ENCODE measurements around the gene LDLRAD4. TPM values are rescaled to one million over a fixed set of nuclear protein-coding genes. Genes with fewer than 3 reads are reported as not detected.

Gene LDLRAD4
- polyA plus RNA-seq, 1 of the 3 experiments (the other 2 are of a cell fraction) = 0.16 TPM

- no peak overlapping the region for H3K9ac ChIP-seq
- H4K20me1 ChIP-seq (ENCODE audit: insufficient read depth) = no peaks in the 10 kb centered on the region
- H3K4me2 ChIP-seq = no peak overlapping the region
- no peak overlapping the region for H2AFZ ChIP-seq (ENCODE audit: low read depth)
- no peaks in the 10 kb centered on the region for H3K27me3 ChIP-seq (ENCODE audit: insufficient read depth)
- TF ChIP-seq GATA2 (CRISPR knock-in tag; IDR thresholded peaks at IDR 0.05) (peak; percentile 46; the same call in 1 of the 2 replicates), GABPA (IDR thresholded peaks at IDR 0.05; ENCODE audit: low read depth) (no peak), RCOR1 (IDR thresholded peaks at IDR 0.05; ENCODE audit: low read length) (no peak), POLR2AphosphoS5 (IDR thresholded peaks at IDR 0.05; ENCODE audit: low read depth, low read length) (no peak), JUND (IDR thresholded peaks at IDR 0.05) (no peak), FOSL2 (IDR thresholded peaks at IDR 0.05; ENCODE audit: borderline replicate concordance, low read depth) (no peak), MXI1 (IDR thresholded peaks at IDR 0.05; ENCODE audit: low read depth, low read length) (no peak), FOXM1 (IDR thresholded peaks at IDR 0.05; ENCODE audit: low read depth) (no peak)
- no peaks in the 10 kb centered on the region for H3K79me2 ChIP-seq (ENCODE audit: insufficient read depth)
- no peaks in the 10 kb centered on the region for H3K9me2 ChIP-seq
- ChIA-PET CTCF (interaction anchor here (1.0 kb wide), 1 partner anchor 21 kb away, joined by 4 read pairs; no protein-coding TSS in a partner anchor), POLR2A (no interaction called here)
- no peak overlapping the region for H3K27ac ChIP-seq (ENCODE audit: low read depth in 2 of 2, low read length in 1 of 2)
- H3K9me3 ChIP-seq = no peaks in the 10 kb centered on the region
- H3F3A ChIP-seq (replicated peaks; ENCODE audit: insufficient read depth) = no peaks in the 10 kb centered on the region
- H3K4me1 ChIP-seq (ENCODE audit: control insufficient read depth in 1 of 2, insufficient read depth in 2 of 2, low read depth in 1 of 2, low read length in 1 of 2) = peaks cover 0 to 16% of the 10 kb centered on the region in 2 experiments; a peak in 1 of 4 replicates
- DNase-seq = peak; percentile 57
- H3K36me3 ChIP-seq (replicated peaks in 1 of 2; ENCODE audit: control insufficient read depth in 1 of 2, insufficient read depth in 2 of 2, low read length in 1 of 2) = no peaks in the 10 kb centered on the region
- no peak overlapping the region for H3K4me3 ChIP-seq (ENCODE audit: low read depth in 2 of 2, low read length in 1 of 2)
- WGBS (ENCODE audit: low lambda C conversion rate) = 25% methylated on average over 6 of the region's 6 CpGs
Measured at GRCh38 chr18:13180614-13181375, 37.8 kb upstream of the LDLRAD4 start.

- Histone ChIP-seq H3K79me2 (ENCODE audit: insufficient read depth) (no peaks in the 10 kb centered on the region), H3K9me3 (no peaks in the 10 kb centered on the region), H3K27ac (ENCODE audit: low read depth in 2 of 2, low read length in 1 of 2) (no peak overlapping the region), H3K4me1 (ENCODE audit: control insufficient read depth in 1 of 2, insufficient read depth in 2 of 2, low read depth in 1 of 2, low read length in 1 of 2) (peaks cover 0 to 21% of the 10 kb centered on the region in 2 experiments; a peak in 1 of 4 replicates), H3K9ac (no peak overlapping the region), H4K20me1 (ENCODE audit: insufficient read depth) (no peaks in the 10 kb centered on the region), H2AFZ (ENCODE audit: low read depth) (no peak overlapping the region), H3K4me3 (ENCODE audit: low read depth in 2 of 2, low read length in 1 of 2) (no peak overlapping the region), H3F3A (replicated peaks; ENCODE audit: insufficient read depth) (no peaks in the 10 kb centered on the region), H3K9me2 (no peaks in the 10 kb centered on the region), H3K27me3 (ENCODE audit: insufficient read depth) (no peaks in the 10 kb centered on the region), H3K4me2 (no peak overlapping the region), H3K36me3 (replicated peaks in 1 of 2; ENCODE audit: control insufficient read depth in 1 of 2, insufficient read depth in 2 of 2, low read length in 1 of 2) (no peaks in the 10 kb centered on the region)
- 77% methylated on average over 14 of the region's 14 CpGs for WGBS (ENCODE audit: low lambda C conversion rate)
- TF ChIP-seq FOXM1 (IDR thresholded peaks at IDR 0.05; ENCODE audit: low read depth) = no peak
- no peak for TF ChIP-seq GABPA (IDR thresholded peaks at IDR 0.05; ENCODE audit: low read depth)
- no peak for TF ChIP-seq TCF12 (IDR thresholded peaks at IDR 0.05)
- TF ChIP-seq TEAD4 (IDR thresholded peaks at IDR 0.05; ENCODE audit: borderline replicate concordance, insufficient read depth) = no peak
- no peak for TF ChIP-seq USF1 (IDR thresholded peaks at IDR 0.05; ENCODE audit: borderline replicate concordance, low read depth)
- TF ChIP-seq MXI1 (IDR thresholded peaks at IDR 0.05; ENCODE audit: low read depth, low read length) = no peak
- TF ChIP-seq CHD2 (IDR thresholded peaks at IDR 0.05; ENCODE audit: low read length, partially characterized antibody) = no peak
- TF ChIP-seq GATA2 (CRISPR knock-in tag; IDR thresholded peaks at IDR 0.05) = no peak
- ChIA-PET CTCF (interaction anchor here (1.0 kb wide), 1 partner anchor 22 kb away, joined by 4 read pairs; no protein-coding TSS in a partner anchor), POLR2A (no interaction called here)
- DNase-seq = no peak
Measured at GRCh38 chr18:13181765-13182164, 36.8 kb upstream of the LDLRAD4 start.

Measured in SK-N-SH (cell line).